K562 (cell line): ENCODE measurements around the gene ARFGEF2. TPM values are rescaled to one million over a fixed set of nuclear protein-coding genes. Genes with fewer than 3 reads are reported as not detected.

Experiments
- HDAC1 ChIP-seq, 2 experiments: fragments of 450-650 bp; IDR thresholded peaks; 2 replicates each; pipeline ENCODE4 v1.6.1; 2016 to 2017; ENCODE audit warnings: inconsistent platforms in 1 of 2, mild to moderate bottlenecking in 1 of 2, moderate library complexity in 1 of 2
- MXI1 ChIP-seq: IDR thresholded peaks from 2 replicates; pipeline ENCODE4 v1.6.1; 2011; ENCODE audit warnings: low read depth, mild to moderate bottlenecking, improper control_type of control experiment, low read length
- RAD21 ChIP-seq, 2 experiments: fragments of 250-450 bp in 1 of 2; fragments of 450-650 bp in 1 of 2; sonication (Bioruptor Pico) in 1 of 2; formaldehyde crosslinking in 1 of 2; IDR thresholded peaks in 1 of 2; conservative IDR thresholded peaks in 1 of 2; 2 replicates each; pipeline versions ENCODE4 v1.4.0 to v1.8.0; 2020 to 2022; ENCODE audit warnings: mild to moderate bottlenecking in 2 of 2, moderate library complexity in 1 of 2
- SREBF1 ChIP-seq: fragments of 150-350 bp; IDR thresholded peaks from 2 replicates; pipeline ENCODE4 v1.6.1; 2014; ENCODE audit warnings: antibody characterized with exemption, low read depth, low read length, borderline replicate concordance
- SRSF1 ChIP-seq: fragments of 200-400 bp; formaldehyde crosslinking; IDR thresholded peaks from 2 replicates; pipeline ENCODE4 v1.6.1; 2017; ENCODE audit warnings: mild to moderate bottlenecking, low read depth, low read length, moderate library complexity
- TOE1 ChIP-seq, 2 experiments: fragments of 450-650 bp in 1 of 2; sonication (generic) in 1 of 2; formaldehyde crosslinking in 1 of 2; IDR thresholded peaks; 2 replicates each; pipeline versions ENCODE4 v1.7.1 to v1.8.0; 2016 to 2022; ENCODE audit warnings: borderline replicate concordance in 2 of 2, mild to moderate bottlenecking in 2 of 2, antibody characterized with exemption in 1 of 2, inconsistent platforms in 1 of 2, low read depth in 1 of 2, missing genetic modification reagents in 1 of 2, moderate library complexity in 1 of 2
- ZNF584 ChIP-seq: fragments of 200-800 bp; sonication (Bioruptor generic); IDR thresholded peaks from 2 replicates; pipeline ENCODE4 v1.6.1; 2016; ENCODE audit warnings: low read depth, mild to moderate bottlenecking, missing genetic modification characterization, missing compliant biosample characterization
- polyA plus RNA-seq, 8 experiments: library from polyadenylated mRNA; depleted of rRNA in 4 of 8; stranded (reverse) in 5 of 8; unstranded in 3 of 8; fragments of >200 nt; fragmentation: Nextera tagmentation in 2 of 8; fragmentation: Illumina TruSeq in 1 of 8; extraction: Ambion mirVana in 2 of 8; extraction: Trizol in 1 of 8; gene quantifications; 2 replicates each; pipeline versions ENCODE4 v1.2.1 to v1.2.3, GENCODE V29; 2011 to 2014; ENCODE audit warnings: inconsistent platforms in 1 of 8, missing spikeins in 1 of 8
- total RNA-seq, 7 experiments: library from RNA; depleted of rRNA in 6 of 7; stranded (reverse); fragments of >200 nt in 6 of 7; fragmentation: Illumina TruSeq in 2 of 7; extraction: Trizol in 2 of 7; gene quantifications; 2 replicates each; pipeline versions ENCODE4 v1.2.1 to v1.2.3, GENCODE V29; 2011 to 2021; ENCODE audit warnings: low replicate concordance in 1 of 7
- TF ChIP-seq, protein P1 (sequence below), 2 experiments: fragments of 450-650 bp; formaldehyde crosslinking in 1 of 2; IDR thresholded peaks; 2 replicates each; pipeline versions ENCODE4 v1.4.0 to v1.6.1; 2014 to 2020; ENCODE audit warnings: mild to moderate bottlenecking in 2 of 2, borderline replicate concordance in 1 of 2, low read depth in 1 of 2
- TF ChIP-seq, protein P2 (sequence below): sonication (generic); formaldehyde crosslinking; IDR thresholded peaks from 2 replicates; pipeline ENCODE4 v1.8.0; 2022; ENCODE audit warnings: mild to moderate bottlenecking, missing genetic modification reagents
- TF ChIP-seq, protein P3 (sequence below): sonication (generic); formaldehyde crosslinking; IDR thresholded peaks from 2 replicates; pipeline ENCODE4 v1.8.0; 2022; ENCODE audit warnings: mild to moderate bottlenecking, missing genetic modification reagents, borderline replicate concordance
- TF ChIP-seq, protein P4 (sequence below): fragments of 250-450 bp; sonication (Bioruptor Pico); IDR thresholded peaks from 2 replicates; pipeline ENCODE4 v1.8.0; 2021; ENCODE audit warnings: borderline replicate concordance, mild to moderate bottlenecking, moderate library complexity; ENCODE audit not compliant: poor library complexity, severe bottlenecking

Gene ARFGEF2
- total and polyA plus RNA-seq, 9 of the 15 experiments (the other 6 are each of a cell fraction or from before 2014, with no cell fraction given): 4.2 to 18.8 (median 13.7) TPM

DNA sequence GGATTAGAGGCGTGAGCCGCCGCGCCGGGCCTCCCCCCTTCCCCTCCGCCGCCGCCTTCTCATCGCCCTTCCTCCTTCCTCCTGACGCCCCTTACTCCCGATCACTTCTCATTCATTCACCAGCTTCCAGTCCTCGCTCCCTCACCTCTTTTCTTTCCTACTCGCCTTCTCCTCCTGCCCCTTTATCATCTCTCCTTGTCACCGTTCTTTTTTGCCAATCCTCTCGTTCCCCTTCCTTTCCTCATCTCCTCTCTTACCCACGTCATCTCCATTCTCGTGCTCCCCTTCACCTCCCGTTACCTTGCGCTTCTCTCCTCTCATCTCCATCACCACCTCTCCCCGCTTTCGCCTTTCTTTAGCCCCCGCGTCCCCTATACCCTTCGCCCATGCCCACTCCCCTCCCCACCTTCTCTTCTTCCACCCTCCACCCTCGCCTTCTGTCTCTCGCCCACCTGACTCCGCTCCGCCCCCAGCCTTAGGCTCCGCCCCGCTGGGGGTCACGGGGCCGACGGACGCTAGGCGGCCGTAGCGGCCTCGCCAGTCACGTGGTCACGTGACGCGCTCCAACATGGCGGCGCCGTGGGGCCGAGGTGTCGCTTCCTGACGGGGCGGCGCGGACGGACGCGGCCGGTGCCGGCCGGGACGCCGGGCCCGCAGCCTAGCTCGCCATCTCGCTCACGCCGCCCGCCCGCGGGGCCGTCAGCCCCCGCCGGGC is at the start of gene ARFGEF2 (continued):
- TF ChIP-seq, protein P1, sequence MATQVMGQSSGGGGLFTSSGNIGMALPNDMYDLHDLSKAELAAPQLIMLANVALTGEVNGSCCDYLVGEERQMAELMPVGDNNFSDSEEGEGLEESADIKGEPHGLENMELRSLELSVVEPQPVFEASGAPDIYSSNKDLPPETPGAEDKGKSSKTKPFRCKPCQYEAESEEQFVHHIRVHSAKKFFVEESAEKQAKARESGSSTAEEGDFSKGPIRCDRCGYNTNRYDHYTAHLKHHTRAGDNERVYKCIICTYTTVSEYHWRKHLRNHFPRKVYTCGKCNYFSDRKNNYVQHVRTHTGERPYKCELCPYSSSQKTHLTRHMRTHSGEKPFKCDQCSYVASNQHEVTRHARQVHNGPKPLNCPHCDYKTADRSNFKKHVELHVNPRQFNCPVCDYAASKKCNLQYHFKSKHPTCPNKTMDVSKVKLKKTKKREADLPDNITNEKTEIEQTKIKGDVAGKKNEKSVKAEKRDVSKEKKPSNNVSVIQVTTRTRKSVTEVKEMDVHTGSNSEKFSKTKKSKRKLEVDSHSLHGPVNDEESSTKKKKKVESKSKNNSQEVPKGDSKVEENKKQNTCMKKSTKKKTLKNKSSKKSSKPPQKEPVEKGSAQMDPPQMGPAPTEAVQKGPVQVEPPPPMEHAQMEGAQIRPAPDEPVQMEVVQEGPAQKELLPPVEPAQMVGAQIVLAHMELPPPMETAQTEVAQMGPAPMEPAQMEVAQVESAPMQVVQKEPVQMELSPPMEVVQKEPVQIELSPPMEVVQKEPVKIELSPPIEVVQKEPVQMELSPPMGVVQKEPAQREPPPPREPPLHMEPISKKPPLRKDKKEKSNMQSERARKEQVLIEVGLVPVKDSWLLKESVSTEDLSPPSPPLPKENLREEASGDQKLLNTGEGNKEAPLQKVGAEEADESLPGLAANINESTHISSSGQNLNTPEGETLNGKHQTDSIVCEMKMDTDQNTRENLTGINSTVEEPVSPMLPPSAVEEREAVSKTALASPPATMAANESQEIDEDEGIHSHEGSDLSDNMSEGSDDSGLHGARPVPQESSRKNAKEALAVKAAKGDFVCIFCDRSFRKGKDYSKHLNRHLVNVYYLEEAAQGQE (IDR thresholded peaks at IDR 0.05; ENCODE audit: borderline replicate concordance): peak; percentile 95
- TF ChIP-seq, protein P1 (CRISPR knock-in tag; IDR thresholded peaks at IDR 0.05; ENCODE audit: low read depth): no peak; the same call in 1 of the 2 replicates
- peak; percentile 100 for TF ChIP-seq TOE1 (IDR thresholded peaks at IDR 0.05; ENCODE audit: borderline replicate concordance)
- TF ChIP-seq TOE1 (CRISPR knock-in tag; IDR thresholded peaks at IDR 0.05; ENCODE audit: borderline replicate concordance, low read depth): no peak
- TF ChIP-seq SREBF1: no peak
- TF ChIP-seq MXI1: no peak
- TF ChIP-seq RAD21 (CRISPR knock-in tag; conservative IDR thresholded peaks at IDR 0.05 in 1 of 2, IDR thresholded peaks at IDR 0.05 in 1 of 2): no peak
- TF ChIP-seq, protein P2, sequence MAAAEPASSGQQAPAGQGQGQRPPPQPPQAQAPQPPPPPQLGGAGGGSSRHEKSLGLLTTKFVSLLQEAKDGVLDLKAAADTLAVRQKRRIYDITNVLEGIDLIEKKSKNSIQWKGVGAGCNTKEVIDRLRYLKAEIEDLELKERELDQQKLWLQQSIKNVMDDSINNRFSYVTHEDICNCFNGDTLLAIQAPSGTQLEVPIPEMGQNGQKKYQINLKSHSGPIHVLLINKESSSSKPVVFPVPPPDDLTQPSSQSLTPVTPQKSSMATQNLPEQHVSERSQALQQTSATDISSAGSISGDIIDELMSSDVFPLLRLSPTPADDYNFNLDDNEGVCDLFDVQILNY: no peak; the same call in 1 of the 2 replicates
- TF ChIP-seq, protein P3, sequence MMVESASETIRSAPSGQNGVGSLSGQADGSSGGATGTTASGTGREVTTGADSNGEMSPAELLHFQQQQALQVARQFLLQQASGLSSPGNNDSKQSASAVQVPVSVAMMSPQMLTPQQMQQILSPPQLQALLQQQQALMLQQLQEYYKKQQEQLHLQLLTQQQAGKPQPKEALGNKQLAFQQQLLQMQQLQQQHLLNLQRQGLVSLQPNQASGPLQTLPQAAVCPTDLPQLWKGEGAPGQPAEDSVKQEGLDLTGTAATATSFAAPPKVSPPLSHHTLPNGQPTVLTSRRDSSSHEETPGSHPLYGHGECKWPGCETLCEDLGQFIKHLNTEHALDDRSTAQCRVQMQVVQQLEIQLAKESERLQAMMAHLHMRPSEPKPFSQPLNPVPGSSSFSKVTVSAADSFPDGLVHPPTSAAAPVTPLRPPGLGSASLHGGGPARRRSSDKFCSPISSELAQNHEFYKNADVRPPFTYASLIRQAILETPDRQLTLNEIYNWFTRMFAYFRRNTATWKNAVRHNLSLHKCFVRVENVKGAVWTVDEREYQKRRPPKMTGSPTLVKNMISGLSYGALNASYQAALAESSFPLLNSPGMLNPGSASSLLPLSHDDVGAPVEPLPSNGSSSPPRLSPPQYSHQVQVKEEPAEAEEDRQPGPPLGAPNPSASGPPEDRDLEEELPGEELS (CRISPR knock-in tag): no peak
- TF ChIP-seq, protein P4, sequence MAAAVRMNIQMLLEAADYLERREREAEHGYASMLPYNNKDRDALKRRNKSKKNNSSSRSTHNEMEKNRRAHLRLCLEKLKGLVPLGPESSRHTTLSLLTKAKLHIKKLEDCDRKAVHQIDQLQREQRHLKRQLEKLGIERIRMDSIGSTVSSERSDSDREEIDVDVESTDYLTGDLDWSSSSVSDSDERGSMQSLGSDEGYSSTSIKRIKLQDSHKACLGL: peak; percentile 76
- TF ChIP-seq HDAC1 (IDR thresholded peaks at IDR 0.05): peak in 1 of 2 experiments; percentile 99; a peak in 3 of 4 replicates
- TF ChIP-seq SRSF1: no peak
- TF ChIP-seq ZNF584 (CRISPR knock-in tag): 0 out of 2 replicates have a peak, but pooled peaks have one; percentile 61
